H9 (cell line): ENCODE measurements around the gene KCNAB1. TPM values are rescaled to one million over a fixed set of nuclear protein-coding genes. Genes with fewer than 3 reads are reported as not detected.
A peak's percentile ranks its signal among the peaks of the same experiment; 100 is the strongest.

ENCODE experiments used
- DNase-seq: peaks from one replicate; pipeline ENCODE4 v3.0.0-alpha.2; 2017
- H2AFZ ChIP-seq: one replicate; pipeline ENCODE4 v1.6.1; 2013; ENCODE audit warnings: mild to moderate bottlenecking, low read length, control low read depth, moderate library complexity
- H2AK5ac ChIP-seq: 2 replicates; pipeline ENCODE4 v1.6.1; 2013; ENCODE audit warnings: low read length, control low read depth, mixed read lengths; ENCODE audit not compliant: insufficient read length
- H2BK120ac ChIP-seq: one replicate; pipeline ENCODE4 v1.6.1; 2013; ENCODE audit warnings: low read depth, mild to moderate bottlenecking, low read length, control low read depth, inconsistent platforms; ENCODE audit not compliant: poor library complexity, severe bottlenecking
- H2BK12ac ChIP-seq: 2 replicates; pipeline ENCODE4 v1.6.1; 2013; ENCODE audit warnings: low read length, control low read depth, mixed read lengths, low read depth; ENCODE audit not compliant: insufficient read length
- H2BK15ac ChIP-seq: 2 replicates; pipeline ENCODE4 v1.6.1; 2013; ENCODE audit warnings: low read depth, low read length, control low read depth
- H2BK20ac ChIP-seq: one replicate; pipeline ENCODE4 v1.6.1; 2013; ENCODE audit warnings: low read depth, mild to moderate bottlenecking, low read length, control low read depth, inconsistent platforms; ENCODE audit not compliant: poor library complexity, severe bottlenecking
- H2BK5ac ChIP-seq: 2 replicates; pipeline ENCODE4 v1.6.1; 2013; ENCODE audit warnings: low read length, control low read depth, mixed read lengths; ENCODE audit not compliant: insufficient read length
- H3K14ac ChIP-seq: 2 replicates; pipeline ENCODE4 v1.6.1; 2013; ENCODE audit warnings: low read length, control low read depth; ENCODE audit not compliant: insufficient read depth
- H3K18ac ChIP-seq: 2 replicates; pipeline ENCODE4 v1.6.1; 2013; ENCODE audit warnings: low read depth, mild to moderate bottlenecking, mixed read lengths, low read length, control low read depth; ENCODE audit not compliant: insufficient read length
- H3K23ac ChIP-seq: 2 replicates; pipeline ENCODE4 v1.6.1; 2013; ENCODE audit warnings: low read length, control low read depth, mixed read lengths, low read depth; ENCODE audit not compliant: insufficient read length
- H3K23me2 ChIP-seq: 2 replicates; pipeline ENCODE4 v1.6.1; 2013; ENCODE audit warnings: low read depth, mild to moderate bottlenecking, mixed read lengths, low read length, control low read depth; ENCODE audit not compliant: insufficient read length, poor library complexity, severe bottlenecking
- H3K27ac ChIP-seq: 2 replicates; pipeline ENCODE4 v1.5.1; 2013; ENCODE audit warnings: low read length, control low read depth, mixed read lengths, low read depth; ENCODE audit not compliant: insufficient read length
- H3K27me3 ChIP-seq: 2 replicates; pipeline ENCODE4 v1.6.1; 2013; ENCODE audit warnings: low read length, control low read depth, inconsistent platforms; ENCODE audit not compliant: insufficient read depth
- H3K4ac ChIP-seq: 2 replicates; pipeline ENCODE4 v1.6.1; 2013; ENCODE audit warnings: low read depth, mild to moderate bottlenecking, control low read depth, inconsistent platforms, low read length, moderate library complexity
- H3K4me1 ChIP-seq: 2 replicates; pipeline ENCODE4 v1.6.1; 2013; ENCODE audit warnings: low read length, control low read depth, inconsistent platforms; ENCODE audit not compliant: insufficient read depth
- H3K4me2 ChIP-seq: 2 replicates; pipeline ENCODE4 v1.6.1; 2013; ENCODE audit warnings: low read length, control low read depth, mixed read lengths; ENCODE audit not compliant: insufficient read length, insufficient read depth
- H3K56ac ChIP-seq: 2 replicates; pipeline ENCODE4 v1.6.1; 2013; ENCODE audit warnings: low read depth, mild to moderate bottlenecking, mixed read lengths, low read length, control low read depth; ENCODE audit not compliant: insufficient read length
- H3K79me1 ChIP-seq: 2 replicates; pipeline ENCODE4 v1.6.1; 2013; ENCODE audit warnings: low read depth, mild to moderate bottlenecking, moderate library complexity, low read length, control low read depth, inconsistent platforms; ENCODE audit not compliant: insufficient read depth, poor library complexity, severe bottlenecking
- H3K79me2 ChIP-seq: 2 replicates; pipeline ENCODE4 v1.6.1; 2013; ENCODE audit warnings: low read length, control low read depth, inconsistent platforms; ENCODE audit not compliant: insufficient read depth
- H3K9ac ChIP-seq: 2 replicates; pipeline ENCODE4 v1.6.1; 2013; ENCODE audit warnings: low read length, control low read depth, mixed read lengths; ENCODE audit not compliant: insufficient read length; ENCODE audit errors: extremely low read depth
- H3K9me3 ChIP-seq: one replicate; pipeline ENCODE4 v1.6.1; 2013; ENCODE audit warnings: low read depth, low read length, inconsistent platforms; ENCODE audit not compliant: control insufficient read depth
- H3T11ph ChIP-seq: one replicate; pipeline ENCODE4 v1.6.1; 2013; ENCODE audit warnings: mild to moderate bottlenecking, low read length, control low read depth, inconsistent platforms
- H4K20me1 ChIP-seq: one replicate; pipeline ENCODE4 v1.6.1; 2013; ENCODE audit not compliant: control insufficient read depth, insufficient read length, insufficient read depth
- H4K5ac ChIP-seq: 2 replicates; pipeline ENCODE4 v1.6.1; 2013; ENCODE audit warnings: low read depth, mild to moderate bottlenecking, mixed read lengths, low read length, control low read depth; ENCODE audit not compliant: insufficient read length
- H4K8ac ChIP-seq: replicated peaks from 2 replicates; pipeline ENCODE4 v1.6.1; 2013; ENCODE audit warnings: low read length, control low read depth, mixed read lengths, low read depth; ENCODE audit not compliant: insufficient read length
- H4K91ac ChIP-seq: 2 replicates; pipeline ENCODE4 v1.6.1; 2013; ENCODE audit warnings: low read depth, mild to moderate bottlenecking, moderate library complexity, mixed read lengths, low read length, control low read depth; ENCODE audit not compliant: insufficient read length
- H3K27ac Mint-ChIP-seq, 3 experiments: 2 replicates in 2 of 3; 3 replicates in 1 of 3; pipeline ENCODE4 v1.8.0; 2020 to 2021; ENCODE audit warnings: mixed read lengths in 3 of 3, mild to moderate bottlenecking in 1 of 3, moderate library complexity in 1 of 3
- H3K27me3 Mint-ChIP-seq: 2 replicates; pipeline ENCODE4 v1.8.0; 2021; ENCODE audit warnings: low read depth, mild to moderate bottlenecking, moderate library complexity, mixed read lengths
- H3K36me3 Mint-ChIP-seq, 3 experiments: 2 replicates in 2 of 3; 3 replicates in 1 of 3; pipeline ENCODE4 v1.8.0; 2020 to 2021; ENCODE audit warnings: low read depth in 3 of 3, mixed read lengths in 3 of 3; ENCODE audit not compliant: insufficient read depth in 1 of 3
- H3K4me1 Mint-ChIP-seq, 2 experiments: 2 replicates each; pipeline ENCODE4 v1.8.0; 2020; ENCODE audit warnings: mixed read lengths in 2 of 2
- H3K4me3 Mint-ChIP-seq, 2 experiments: 2 replicates in 1 of 2; 3 replicates in 1 of 2; pipeline ENCODE4 v1.8.0; 2020 to 2021; ENCODE audit warnings: mild to moderate bottlenecking in 2 of 2, mixed read lengths in 2 of 2, moderate library complexity in 1 of 2
- H3K9me3 Mint-ChIP-seq, 2 experiments: 2 replicates in 1 of 2; 3 replicates in 1 of 2; pipeline ENCODE4 v1.8.0; 2020; ENCODE audit warnings: mild to moderate bottlenecking in 2 of 2, mixed read lengths in 2 of 2, moderate library complexity in 1 of 2
- WGBS: extraction: QIAGEN DNeasy Blood & Tissue Kit; methylation state at CpG from one replicate; pipeline ENCODE4 v1.1.7; 2013; ENCODE audit warnings: missing lambda C conversion rate, low lambda C conversion rate, mixed read lengths; ENCODE audit not compliant: insufficient read length; ENCODE audit errors: extremely low coverage; 5-methylcytosine and 5-hydroxymethylcytosine counted together
- total RNA-seq: library from RNA; stranded (reverse); gene quantifications from 2 replicates; pipeline ENCODE4 v1.2.1, GENCODE V29; 2021
- TF ChIP-seq, protein P1 (sequence below): fragments of 200-600 bp; sonication (generic); conservative IDR thresholded peaks from 3 replicates; pipeline ENCODE4 v1.8.0; 2021; ENCODE audit warnings: antibody characterized with exemption, mild to moderate bottlenecking

Gene KCNAB1
- total RNA-seq, 1 experiment from 2014 or later: 3.7 TPM

DNA sequence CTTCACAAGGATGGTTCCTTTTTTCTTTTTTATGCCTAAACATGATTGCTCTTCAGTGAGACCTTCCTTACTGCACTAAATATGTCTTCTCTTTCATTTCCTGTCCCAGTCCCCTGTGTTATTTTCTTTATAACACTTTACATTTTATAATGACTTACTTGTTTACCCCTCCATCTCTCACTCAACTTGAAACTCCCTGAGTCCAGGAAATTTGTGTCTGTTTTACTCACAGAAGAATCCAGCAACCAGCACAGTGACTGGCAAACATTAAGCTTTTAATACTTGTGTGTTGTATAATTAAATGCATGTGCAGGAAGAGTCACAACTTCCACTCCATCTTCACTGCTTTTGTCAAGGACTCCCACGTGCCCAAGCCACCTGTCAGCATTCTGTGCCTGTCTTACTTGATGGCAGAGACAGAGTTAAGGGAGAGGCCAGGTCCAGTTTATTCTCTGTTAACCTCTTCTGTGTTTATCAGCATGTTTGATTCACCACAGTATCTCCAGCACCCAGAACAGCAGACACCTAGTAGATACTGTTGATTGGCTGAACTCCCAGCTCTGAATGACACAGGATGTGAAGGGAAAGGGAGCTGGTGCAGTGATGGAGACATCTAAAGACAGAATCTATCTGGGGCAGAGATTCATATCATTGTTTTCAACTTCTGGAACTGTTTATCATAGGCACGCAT, 391.8 kb downstream of the KCNAB1 start:
- no peaks in the 10 kb centered on the region; a peak in 1 of 5 replicates for H3K9me3 Mint-ChIP-seq

More for the DNA sequence above, 391.8 kb downstream of the KCNAB1 start:
- no peak overlapping the region for H2AK5ac ChIP-seq
- H3K4me1 ChIP-seq: peaks cover 2% of the 10 kb centered on the region; the same call in 1 of the 2 replicates
- H3K79me2 ChIP-seq: no peaks in the 10 kb centered on the region
- no peak overlapping the region for H4K8ac ChIP-seq
- H3K18ac ChIP-seq: no peak overlapping the region
- 0 out of 7 replicates have a peak overlapping the region, but pooled peaks of 1 of the 3 experiments have one; percentile 6 for H3K27ac Mint-ChIP-seq
- H3K79me1 ChIP-seq: no peaks in the 10 kb centered on the region
- no peak overlapping the region for H2BK120ac ChIP-seq
- H2BK12ac ChIP-seq: no peak overlapping the region
- H3K36me3 Mint-ChIP-seq: no peaks in the 10 kb centered on the region
- H3K9me3 ChIP-seq: no peaks in the 10 kb centered on the region
- no peak for DNase-seq
- no peak overlapping the region for H2BK15ac ChIP-seq
- H4K5ac ChIP-seq: no peak overlapping the region
- H3K27ac ChIP-seq: no peak overlapping the region
- peaks cover 14 to 20% of the 10 kb centered on the region in 2 experiments for H3K4me1 Mint-ChIP-seq
- H3K14ac ChIP-seq: no peak overlapping the region
- H3T11ph ChIP-seq: no peak overlapping the region
- no peaks in the 10 kb centered on the region for H3K27me3 Mint-ChIP-seq
- H2BK20ac ChIP-seq: no peak overlapping the region
- H3K4me3 Mint-ChIP-seq: no peak overlapping the region
- H3K27me3 ChIP-seq: no peaks in the 10 kb centered on the region
- no peak overlapping the region for H3K56ac ChIP-seq
- TF ChIP-seq, protein P1, sequence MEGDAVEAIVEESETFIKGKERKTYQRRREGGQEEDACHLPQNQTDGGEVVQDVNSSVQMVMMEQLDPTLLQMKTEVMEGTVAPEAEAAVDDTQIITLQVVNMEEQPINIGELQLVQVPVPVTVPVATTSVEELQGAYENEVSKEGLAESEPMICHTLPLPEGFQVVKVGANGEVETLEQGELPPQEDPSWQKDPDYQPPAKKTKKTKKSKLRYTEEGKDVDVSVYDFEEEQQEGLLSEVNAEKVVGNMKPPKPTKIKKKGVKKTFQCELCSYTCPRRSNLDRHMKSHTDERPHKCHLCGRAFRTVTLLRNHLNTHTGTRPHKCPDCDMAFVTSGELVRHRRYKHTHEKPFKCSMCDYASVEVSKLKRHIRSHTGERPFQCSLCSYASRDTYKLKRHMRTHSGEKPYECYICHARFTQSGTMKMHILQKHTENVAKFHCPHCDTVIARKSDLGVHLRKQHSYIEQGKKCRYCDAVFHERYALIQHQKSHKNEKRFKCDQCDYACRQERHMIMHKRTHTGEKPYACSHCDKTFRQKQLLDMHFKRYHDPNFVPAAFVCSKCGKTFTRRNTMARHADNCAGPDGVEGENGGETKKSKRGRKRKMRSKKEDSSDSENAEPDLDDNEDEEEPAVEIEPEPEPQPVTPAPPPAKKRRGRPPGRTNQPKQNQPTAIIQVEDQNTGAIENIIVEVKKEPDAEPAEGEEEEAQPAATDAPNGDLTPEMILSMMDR: no peak
- no peak overlapping the region for H2AFZ ChIP-seq
- H4K91ac ChIP-seq: no peak overlapping the region
- WGBS: no CpG with 5 or more reads among the region's 2 CpGs
- H2BK5ac ChIP-seq: no peak overlapping the region
- H3K9ac ChIP-seq: no peak overlapping the region
- H4K20me1 ChIP-seq: no peaks in the 10 kb centered on the region
- no peak overlapping the region for H3K4ac ChIP-seq
- no peak overlapping the region for H3K4me2 ChIP-seq
- no peak overlapping the region for H3K23ac ChIP-seq
- no peaks in the 10 kb centered on the region for H3K23me2 ChIP-seq
